WTC11 (cell line): ENCODE data around the gene MCRS1. TPM values are rescaled to one million over a fixed set of nuclear protein-coding genes. Genes with fewer than 3 reads are reported as not detected.

Source experiments
- ATAC-seq: fragments of 200-7000 bp; cut with Tn5 transposase; 2 replicates; pipeline ENCODE4 v1.10.0; 2021; ENCODE audit warnings: mild to moderate bottlenecking, moderate library complexity
- CTCF ChIA-PET: fragments of 300-600 bp; sonication (Branson Sonifier 250); formaldehyde crosslinking; loops from one replicate; lab custom pipeline; 2021; ENCODE audit warnings: antibody characterized with exemption; lab: Charles Lee
- POLR2A ChIA-PET: fragments of 350-600 bp; sonication (Branson Sonifier 250); formaldehyde crosslinking; loops from one replicate; lab custom pipeline; 2021; ENCODE audit warnings: antibody characterized with exemption; lab: Charles Lee
- DNase-seq: peaks from one replicate; pipeline ENCODE4 v3.0.0; 2021; ENCODE audit warnings: low spot score
- H3K27ac Mint-ChIP-seq: 2 replicates; pipeline ENCODE4 v1.8.0; 2021; ENCODE audit warnings: mixed read lengths
- H3K27me3 Mint-ChIP-seq: 2 replicates; pipeline ENCODE4 v1.8.0; 2021; ENCODE audit warnings: low read depth, mild to moderate bottlenecking, moderate library complexity, mixed read lengths
- H3K36me3 Mint-ChIP-seq: 2 replicates; pipeline ENCODE4 v1.8.0; 2021; ENCODE audit warnings: mixed read lengths
- H3K4me1 Mint-ChIP-seq: 2 replicates; pipeline ENCODE4 v1.8.0; 2022; ENCODE audit warnings: mixed read lengths
- H3K4me3 Mint-ChIP-seq: 2 replicates; pipeline ENCODE4 v1.8.0; 2021; ENCODE audit warnings: mild to moderate bottlenecking, moderate library complexity, mixed read lengths
- H3K9me3 Mint-ChIP-seq: 2 replicates; pipeline ENCODE4 v1.8.0; 2021; ENCODE audit warnings: mixed read lengths
- CBFB ChIP-seq: sonication (generic); formaldehyde crosslinking; IDR thresholded peaks from 2 replicates; pipeline ENCODE4 v1.8.1; 2022; ENCODE audit warnings: mild to moderate bottlenecking, low read depth, missing genetic modification reagents
- ERG ChIP-seq: fragments of 250-450 bp; sonication (Bioruptor Pico); IDR thresholded peaks from 2 replicates; pipeline ENCODE4 v1.8.0; 2021; ENCODE audit warnings: mild to moderate bottlenecking
- ETV6 ChIP-seq: sonication (generic); formaldehyde crosslinking; IDR thresholded peaks from 2 replicates; pipeline ENCODE4 v1.8.1; 2022; ENCODE audit warnings: mild to moderate bottlenecking, missing genetic modification reagents
- HMGXB4 ChIP-seq: sonication (generic); formaldehyde crosslinking; IDR thresholded peaks from 2 replicates; pipeline ENCODE4 v1.8.1; 2023; ENCODE audit warnings: mild to moderate bottlenecking, moderate library complexity, missing genetic modification reagents
- IRF1 ChIP-seq: sonication (generic); formaldehyde crosslinking; IDR thresholded peaks from 2 replicates; pipeline ENCODE4 v1.8.0; 2023; ENCODE audit warnings: missing genetic modification reagents
- SMAD4 ChIP-seq: sonication (generic); formaldehyde crosslinking; IDR thresholded peaks from 2 replicates; pipeline ENCODE4 v1.8.0; 2022; ENCODE audit warnings: mild to moderate bottlenecking, missing genetic modification reagents
- ZNF232 ChIP-seq: sonication (generic); formaldehyde crosslinking; IDR thresholded peaks from 2 replicates; pipeline ENCODE4 v1.8.0; 2022; ENCODE audit warnings: mild to moderate bottlenecking, missing genetic modification reagents
- total RNA-seq: library from RNA; stranded (reverse); gene quantifications from 3 replicates; pipeline ENCODE4 v1.2.3, GENCODE V29; 2021
- TF ChIP-seq, protein P1 (sequence below): fragments of 200-600 bp; IDR thresholded peaks from 2 replicates; pipeline ENCODE4 v1.8.0; 2022; ENCODE audit warnings: antibody characterized with exemption
- TF ChIP-seq, protein P2 (sequence below): fragments of 250-450 bp; sonication (Bioruptor Pico); IDR thresholded peaks from 2 replicates; pipeline ENCODE4 v1.9.0; 2021; ENCODE audit warnings: mild to moderate bottlenecking

Gene MCRS1
- total RNA-seq, 1 experiment from 2014 or later = 105 TPM

DNA sequence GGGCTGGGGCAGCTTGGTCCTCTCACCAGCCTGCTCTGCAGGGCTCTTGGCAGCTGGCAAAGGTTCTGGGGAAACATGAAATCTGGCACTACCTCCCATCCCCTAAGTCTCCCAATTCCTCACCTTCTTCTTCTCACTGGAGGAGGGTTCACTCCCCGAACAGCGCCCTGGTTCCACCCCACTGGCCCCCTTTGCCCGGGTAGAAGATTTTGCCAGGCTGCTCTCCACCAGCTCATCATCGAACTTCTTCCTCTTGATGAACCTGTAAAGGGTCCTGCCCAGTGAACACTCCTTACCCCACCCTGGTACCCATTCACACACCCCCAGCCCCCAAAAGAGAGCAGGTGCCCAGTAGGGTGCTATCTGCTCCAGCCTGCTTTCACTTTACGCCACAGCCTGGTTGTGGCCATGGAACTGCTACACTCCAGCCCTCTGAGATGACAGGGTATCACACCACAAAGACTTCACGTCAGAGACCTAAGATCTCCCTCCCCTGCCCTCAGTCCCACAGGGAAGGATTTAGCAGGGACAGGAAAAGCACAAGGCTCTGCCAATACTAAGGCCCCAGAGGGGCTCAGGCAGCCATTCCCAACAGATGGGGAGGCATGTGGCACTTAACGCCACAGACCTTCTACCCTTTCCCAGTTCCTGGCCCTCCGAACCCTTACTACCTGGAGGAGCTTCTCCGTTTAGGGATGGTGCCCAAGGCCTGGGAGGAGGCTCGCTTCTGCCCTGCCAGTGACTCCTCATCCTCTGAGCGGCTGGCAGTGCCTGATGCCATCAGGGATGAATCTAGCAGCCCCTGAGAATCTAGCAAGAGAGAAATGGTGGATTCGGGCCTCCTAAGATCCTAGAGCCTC lies 2.3 kb downstream of the MCRS1 start:
- Mint-ChIP-seq H3K4me1 (peaks cover 12% of the 10 kb centered on the region), H3K27me3 (no peaks in the 10 kb centered on the region), H3K36me3 (peaks cover 28% of the 10 kb centered on the region), H3K4me3 (no peak overlapping the region; the same call in 1 of the 2 replicates), H3K27ac (no peak overlapping the region), H3K9me3 (no peaks in the 10 kb centered on the region)
- TF ChIP-seq, protein P1, sequence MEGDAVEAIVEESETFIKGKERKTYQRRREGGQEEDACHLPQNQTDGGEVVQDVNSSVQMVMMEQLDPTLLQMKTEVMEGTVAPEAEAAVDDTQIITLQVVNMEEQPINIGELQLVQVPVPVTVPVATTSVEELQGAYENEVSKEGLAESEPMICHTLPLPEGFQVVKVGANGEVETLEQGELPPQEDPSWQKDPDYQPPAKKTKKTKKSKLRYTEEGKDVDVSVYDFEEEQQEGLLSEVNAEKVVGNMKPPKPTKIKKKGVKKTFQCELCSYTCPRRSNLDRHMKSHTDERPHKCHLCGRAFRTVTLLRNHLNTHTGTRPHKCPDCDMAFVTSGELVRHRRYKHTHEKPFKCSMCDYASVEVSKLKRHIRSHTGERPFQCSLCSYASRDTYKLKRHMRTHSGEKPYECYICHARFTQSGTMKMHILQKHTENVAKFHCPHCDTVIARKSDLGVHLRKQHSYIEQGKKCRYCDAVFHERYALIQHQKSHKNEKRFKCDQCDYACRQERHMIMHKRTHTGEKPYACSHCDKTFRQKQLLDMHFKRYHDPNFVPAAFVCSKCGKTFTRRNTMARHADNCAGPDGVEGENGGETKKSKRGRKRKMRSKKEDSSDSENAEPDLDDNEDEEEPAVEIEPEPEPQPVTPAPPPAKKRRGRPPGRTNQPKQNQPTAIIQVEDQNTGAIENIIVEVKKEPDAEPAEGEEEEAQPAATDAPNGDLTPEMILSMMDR = no peak
- TF ChIP-seq ZNF232 (no peak), ERG (no peak), ETV6 (CRISPR knock-in tag) (no peak), CBFB (no peak)
- TF ChIP-seq, protein P2, sequence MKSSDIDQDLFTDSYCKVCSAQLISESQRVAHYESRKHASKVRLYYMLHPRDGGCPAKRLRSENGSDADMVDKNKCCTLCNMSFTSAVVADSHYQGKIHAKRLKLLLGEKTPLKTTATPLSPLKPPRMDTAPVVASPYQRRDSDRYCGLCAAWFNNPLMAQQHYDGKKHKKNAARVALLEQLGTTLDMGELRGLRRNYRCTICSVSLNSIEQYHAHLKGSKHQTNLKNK (CRISPR knock-in tag) = no peak
- ATAC-seq = no peak
- DNase-seq = no peak
- ChIA-PET POLR2A (no interaction called here), CTCF (interaction anchor here (1.2 to 2.3 kb wide), 2 partner anchors 15 to 58 kb away, joined by 4 to 6 read pairs; partner anchors contain the start of gene PRPF40B)

DNA sequence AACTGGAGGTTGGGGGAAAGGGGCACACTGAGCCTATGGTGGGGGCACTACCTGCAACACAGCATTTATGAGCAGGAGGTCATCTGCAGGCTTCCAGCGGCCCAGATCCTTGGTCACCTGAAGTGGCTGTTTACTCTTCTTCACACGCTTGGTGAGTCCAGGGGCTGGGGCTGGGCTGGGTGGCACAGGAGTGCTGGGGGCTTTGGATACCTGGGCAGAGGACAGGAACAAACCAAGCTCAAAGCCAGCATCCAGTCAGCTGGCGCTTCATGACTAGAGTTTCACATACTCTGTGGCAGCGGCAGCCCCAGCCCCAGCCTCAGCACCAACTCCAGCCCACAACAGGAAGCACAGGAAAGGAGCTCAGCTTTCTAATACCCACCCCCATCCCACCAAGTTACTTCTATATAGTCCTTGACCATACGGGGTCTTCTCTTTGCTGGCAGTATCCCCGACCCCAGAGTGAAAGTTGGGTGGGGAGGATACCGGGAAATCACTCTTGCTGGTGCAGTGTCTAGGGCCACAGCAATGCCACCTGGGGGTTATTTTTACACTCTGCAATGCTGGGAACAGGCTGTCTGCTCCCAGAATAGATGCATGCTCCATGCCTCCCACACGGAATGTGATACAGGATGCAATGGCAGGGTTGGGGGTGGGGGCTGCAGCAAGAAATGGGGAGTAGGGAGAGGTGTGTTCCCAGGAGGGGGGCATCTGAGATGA lies 3.1 kb downstream of the MCRS1 start:
- peaks cover 34% of the 10 kb centered on the region for H3K36me3 Mint-ChIP-seq
- H3K27me3 Mint-ChIP-seq = no peaks in the 10 kb centered on the region
- H3K4me1 Mint-ChIP-seq = peaks cover 12% of the 10 kb centered on the region
- ATAC-seq (no peak), DNase-seq (no peak)
- POLR2A ChIA-PET = no interaction called here
- TF ChIP-seq ETV6 (CRISPR knock-in tag) = no peak
- no peak for TF ChIP-seq IRF1 (CRISPR knock-in tag)
- no peak for TF ChIP-seq SMAD4 (CRISPR knock-in tag)
- TF ChIP-seq, protein P1 = no peak
- TF ChIP-seq HMGXB4 = no peak
- TF ChIP-seq, all 79 proteins: peak for 0
- CTCF ChIA-PET = interaction anchor here (2.3 kb wide), 1 partner anchor 16 kb away, joined by 6 read pairs; no protein-coding TSS in a partner anchor
- Mint-ChIP-seq H3K4me3 (no peak overlapping the region), H3K9me3 (no peaks in the 10 kb centered on the region), H3K27ac (no peak overlapping the region)
